K562 (cell line): ENCODE results near the gene RFESD. TPM values are rescaled to one million over a fixed set of nuclear protein-coding genes. Genes with fewer than 3 reads are reported as not detected.

ENCODE experiments used
- ATAC-seq: fragments of 200-7000 bp; cut with Tn5 transposase; 3 replicates; pipeline ENCODE4 v1.9.1; 2020; ENCODE audit warnings: moderate library complexity
- BruUV-seq: library from RNA; stranded (reverse); fragments of 400-500 nt; replicated peaks from 2 replicates; lab custom pipeline; 2021; lab: Mats Ljungman, UMichigan
- CTCF ChIA-PET: fragments of 300-600 bp; formaldehyde crosslinking; extraction: SDS; loops from one replicate; lab custom pipeline; 2021; ENCODE audit warnings: low intra/inter-chr PET ratio; lab: Yijun Ruan, JAX
- POLR2A ChIA-PET: fragments of 300-600, 350-650 bp; sonication (Branson Sonifier 250); formaldehyde crosslinking; extraction: SDS; loops from one replicate; lab custom pipeline; 2021; ENCODE audit warnings: antibody characterized with exemption, inconsistent platforms; lab: Yijun Ruan, JAX
- DNase-seq, 4 experiments: peaks; one replicate each; pipeline versions ENCODE4 v3.0.0 to v3.0.0-alpha.2; 2011 to 2018; ENCODE audit warnings: low spot score in 3 of 4, mixed read lengths in 3 of 4; ENCODE audit errors: extremely low read depth in 1 of 4
- FAIRE-seq: peaks from 2 replicates; lab custom pipeline; 2011; peaks lifted over from hg19 to GRCh38; lab: Jason Lieb, UNC
- H2AFZ ChIP-seq: 2 replicates; pipeline ENCODE4 v1.6.0; 2011; ENCODE audit warnings: low read depth, low read length, control low read depth, inconsistent platforms
- H3K27ac ChIP-seq: fragments of 200-600 bp; 3 replicates; pipeline ENCODE4 v1.8.0; 2011; ENCODE audit warnings: low read depth, mild to moderate bottlenecking, control low read depth, inconsistent platforms, low read length, moderate library complexity, mixed read lengths; ENCODE audit errors: extremely low read depth
- H3K27me3 ChIP-seq, 2 experiments: fragments of 300-600 bp in 1 of 2; 2 replicates in 1 of 2; 3 replicates in 1 of 2; pipeline versions ENCODE4 v1.6.0 to v1.8.0; 2011; ENCODE audit warnings: inconsistent platforms in 2 of 2, low read length in 2 of 2, mild to moderate bottlenecking in 1 of 2, mixed read lengths in 1 of 2, moderate library complexity in 1 of 2; ENCODE audit not compliant: control insufficient read depth in 2 of 2, insufficient read depth in 2 of 2
- H3K36me3 ChIP-seq: fragments of 300-600 bp; 3 replicates; pipeline ENCODE4 v1.8.0; 2011; ENCODE audit warnings: mild to moderate bottlenecking, low read length, inconsistent platforms; ENCODE audit not compliant: control insufficient read depth, insufficient read depth
- H3K4me1 ChIP-seq, 2 experiments: fragments of 200-600 bp in 1 of 2; replicated peaks in 1 of 2; 2 replicates in 1 of 2; 3 replicates in 1 of 2; pipeline versions ENCODE4 v1.5.1 to v1.8.0; 2011; ENCODE audit warnings: inconsistent platforms in 2 of 2, low read length in 2 of 2, mild to moderate bottlenecking in 1 of 2, mixed read lengths in 1 of 2, moderate library complexity in 1 of 2; ENCODE audit not compliant: control insufficient read depth in 2 of 2, insufficient read depth in 2 of 2
- H3K4me2 ChIP-seq: 2 replicates; pipeline ENCODE4 v1.6.1; 2011; ENCODE audit warnings: low read length, control low read depth, inconsistent platforms, mixed read lengths; ENCODE audit not compliant: insufficient read depth
- H3K4me3 ChIP-seq: fragments of 200-600 bp; sonication (generic), shearing (Covaris generic); 2 replicates; pipeline ENCODE4 v1.5.1; 2016; ENCODE audit warnings: control low read depth, inconsistent platforms
- H3K79me2 ChIP-seq: fragments of 200-600 bp; 3 replicates; pipeline ENCODE4 v1.8.0; 2011; ENCODE audit warnings: low read length, inconsistent platforms; ENCODE audit not compliant: control insufficient read depth, insufficient read depth
- H3K9ac ChIP-seq, 2 experiments: 2 replicates each; pipeline versions ENCODE4 v1.6.0 to v1.6.1; 2011; ENCODE audit warnings: low read depth in 2 of 2, low read length in 2 of 2, control low read depth in 1 of 2, inconsistent platforms in 1 of 2, mild to moderate bottlenecking in 1 of 2, mixed read lengths in 1 of 2; ENCODE audit not compliant: insufficient read depth in 1 of 2
- H3K9me1 ChIP-seq: one replicate; pipeline ENCODE4 v1.6.0; 2011; ENCODE audit warnings: inconsistent platforms, mild to moderate bottlenecking, low read length, moderate library complexity; ENCODE audit not compliant: control insufficient read depth, insufficient read depth
- H3K9me3 ChIP-seq: replicated peaks from 2 replicates; pipeline ENCODE4 v1.5.1; 2011; ENCODE audit warnings: low read depth, low read length, inconsistent platforms; ENCODE audit not compliant: control insufficient read depth, insufficient read depth
- H4K20me1 ChIP-seq: replicated peaks from 2 replicates; pipeline ENCODE4 v1.6.1; 2011; ENCODE audit warnings: low read length, inconsistent platforms, mixed read lengths; ENCODE audit not compliant: control insufficient read depth, insufficient read depth
- CTCF ChIP-seq, 3 experiments: IDR thresholded peaks in 2 of 3; conservative IDR thresholded peaks in 1 of 3; 2 replicates each; pipeline ENCODE4 v1.5.1; 2011 to 2012; ENCODE audit warnings: low read length in 3 of 3, mild to moderate bottlenecking in 3 of 3, control low read depth in 2 of 3, improper control_type of control experiment in 1 of 3, inconsistent platforms in 1 of 3, low read depth in 1 of 3, mixed read lengths in 1 of 3, moderate library complexity in 1 of 3; ENCODE audit not compliant: insufficient read depth in 2 of 3
- HDAC2 ChIP-seq: fragments of 450-650 bp; IDR thresholded peaks from 2 replicates; pipeline ENCODE4 v1.6.1; 2016; ENCODE audit warnings: mild to moderate bottlenecking
- HOXB6 ChIP-seq: fragments of 250-450 bp; sonication (Bioruptor Pico); IDR thresholded peaks from 2 replicates; pipeline ENCODE4 v1.5.1; 2022; ENCODE audit warnings: mild to moderate bottlenecking, borderline replicate concordance
- JUNB ChIP-seq: fragments of 450-650 bp; formaldehyde crosslinking; conservative IDR thresholded peaks from 2 replicates; pipeline ENCODE4 v1.4.0; 2020; ENCODE audit warnings: mild to moderate bottlenecking
- LARP7 ChIP-seq: fragments of 450-650 bp; IDR thresholded peaks from 2 replicates; pipeline ENCODE4 v1.6.1; 2016
- POLR2AphosphoS5 ChIP-seq: IDR thresholded peaks from 2 replicates; pipeline ENCODE4 v1.6.1; 2011; ENCODE audit warnings: mild to moderate bottlenecking, low read depth, low read length, moderate library complexity; ENCODE audit not compliant: control insufficient read depth, insufficient read depth
- PPARD ChIP-seq: fragments of 250-450 bp; sonication (Bioruptor Pico); IDR thresholded peaks from 2 replicates; pipeline ENCODE4 v1.8.0; 2022; ENCODE audit warnings: inconsistent platforms, mild to moderate bottlenecking, moderate library complexity
- PRDM10 ChIP-seq: fragments of 450-650 bp; IDR thresholded peaks from 2 replicates; pipeline ENCODE4 v1.6.1; 2018; ENCODE audit not compliant: partially characterized antibody
- PURB ChIP-seq: sonication (generic); formaldehyde crosslinking; IDR thresholded peaks from 2 replicates; pipeline ENCODE4 v1.9.0; 2021; ENCODE audit warnings: low read depth, mild to moderate bottlenecking, missing genetic modification reagents
- RBM15 ChIP-seq: fragments of 200-400 bp; formaldehyde crosslinking; IDR thresholded peaks from 2 replicates; pipeline ENCODE4 v1.6.1; 2018; ENCODE audit warnings: mild to moderate bottlenecking, low read length, moderate library complexity; ENCODE audit not compliant: insufficient read depth
- XRCC5 ChIP-seq: fragments of 200-400 bp; formaldehyde crosslinking; IDR thresholded peaks from 2 replicates; pipeline ENCODE4 v1.6.1; 2017; ENCODE audit warnings: low read depth, mild to moderate bottlenecking, low read length
- ZFP30 ChIP-seq: fragments of 250-450 bp; sonication (Bioruptor Pico); IDR thresholded peaks from 2 replicates; pipeline ENCODE4 v1.8.0; 2022; ENCODE audit warnings: moderate library complexity, mild to moderate bottlenecking, inconsistent platforms, borderline replicate concordance
- ZNF431 ChIP-seq: sonication (generic); formaldehyde crosslinking; IDR thresholded peaks from 2 replicates; pipeline ENCODE4 v1.8.0; 2022; ENCODE audit warnings: mild to moderate bottlenecking, missing genetic modification reagents
- ZZZ3 ChIP-seq: fragments of 450-650 bp; IDR thresholded peaks from 2 replicates; pipeline ENCODE4 v1.6.1; 2016; ENCODE audit warnings: antibody characterized with exemption, mild to moderate bottlenecking, moderate library complexity
- WGBS: fragments of 100-300 bp; shearing (Covaris generic); methylation state at CpG from one replicate; pipeline ENCODE4 v1.1.6; 2016; ENCODE audit warnings: low coverage, mixed read lengths; ENCODE audit not compliant: insufficient coverage; ENCODE audit errors: missing lambda C conversion rate; 5-methylcytosine and 5-hydroxymethylcytosine counted together
- in situ Hi-C: fragments of 300-500 bp; cut with MboI; formaldehyde crosslinking; loops from 4 replicates; pipeline ENCODE4 v1.15.0; 2018; ENCODE audit warnings: inconsistent platforms, mixed read lengths
- intact Hi-C: fragments of 100-400 bp; cut with micrococcal nuclease; formaldehyde crosslinking; loops from 2 replicates; pipeline ENCODE4 v1.14.2; 2022
- polyA plus RNA-seq, 8 experiments: library from polyadenylated mRNA; depleted of rRNA in 4 of 8; stranded (reverse) in 5 of 8; unstranded in 3 of 8; fragments of >200 nt; fragmentation: Nextera tagmentation in 2 of 8; fragmentation: Illumina TruSeq in 1 of 8; extraction: Ambion mirVana in 2 of 8; extraction: Trizol in 1 of 8; gene quantifications; 2 replicates each; pipeline versions ENCODE4 v1.2.1 to v1.2.3, GENCODE V29; 2011 to 2014; ENCODE audit warnings: inconsistent platforms in 1 of 8, missing spikeins in 1 of 8
- total RNA-seq, 7 experiments: library from RNA; depleted of rRNA in 6 of 7; stranded (reverse); fragments of >200 nt in 6 of 7; fragmentation: Illumina TruSeq in 2 of 7; extraction: Trizol in 2 of 7; gene quantifications; 2 replicates each; pipeline versions ENCODE4 v1.2.1 to v1.2.3, GENCODE V29; 2011 to 2021; ENCODE audit warnings: low replicate concordance in 1 of 7

RFESD gene
- total and polyA plus RNA-seq, 9 of the 15 experiments (the other 6 are each of a cell fraction or from before 2014, with no cell fraction given): 62.3 to 600 (median 140) TPM

DNA sequence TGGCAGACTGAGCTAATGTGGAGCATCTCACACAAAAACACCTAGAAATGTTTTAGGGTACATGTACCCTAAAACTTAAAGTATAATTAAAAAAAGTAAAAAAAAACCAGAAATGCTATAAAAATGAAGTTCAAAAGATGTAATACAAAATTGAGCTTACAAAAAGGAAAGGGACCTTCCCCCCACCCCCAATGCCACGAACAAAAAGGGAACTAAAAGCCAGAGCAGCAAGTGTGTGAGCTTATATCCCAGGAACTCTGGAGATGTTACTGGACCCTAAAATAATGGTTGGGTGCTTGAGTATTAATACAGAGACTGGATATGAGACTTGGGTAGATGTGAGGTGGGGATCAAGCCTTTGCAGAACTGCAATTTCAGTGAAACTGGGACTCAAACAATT lies 25.2 kb downstream of the RFESD start:
- 0% methylated on average over 1 of the region's 1 CpG for WGBS
- ChIA-PET POLR2A (interaction anchor here (0.9 to 3.3 kb wide), 2 partner anchors 11 to 59 kb away, joined by 3 to 13 read pairs; partner anchors contain the start of gene RHOBTB3), CTCF (no interaction called here)
- no peak for TF ChIP-seq CTCF (IDR thresholded peaks at IDR 0.05 in 2 of 3, conservative IDR thresholded peaks at IDR 0.05 in 1 of 3; ENCODE audit: insufficient read depth in 2 of 3, low read depth in 1 of 3, low read length in 3 of 3)
- TF ChIP-seq ZFP30 (CRISPR knock-in tag): no peak
- no peak for TF ChIP-seq JUNB (CRISPR knock-in tag)
- no peak for TF ChIP-seq RBM15
- no peak for TF ChIP-seq PURB
- TF ChIP-seq HDAC2: no peak
- no peak for TF ChIP-seq PRDM10
- no peak for TF ChIP-seq HOXB6 (CRISPR knock-in tag)
- no peak for TF ChIP-seq ZNF431
- TF ChIP-seq LARP7: no peak
- TF ChIP-seq XRCC5: no peak
- no peak for TF ChIP-seq ZZZ3
- TF ChIP-seq POLR2AphosphoS5: no peak
- no peak for TF ChIP-seq PPARD (CRISPR knock-in tag)
- Histone ChIP-seq H3K36me3 (no peaks in the 10 kb centered on the region; the same call in 2 of the 3 replicates), H3K4me3 (no peak overlapping the region), H3K9me1 (no peaks in the 10 kb centered on the region), H3K27me3 (no peaks in the 10 kb centered on the region), H3K9me3 (no peaks in the 10 kb centered on the region), H3K27ac (no peak overlapping the region), H2AFZ (peak overlapping the region; percentile 18; the same call in 1 of the 2 replicates), H3K9ac (no peak overlapping the region), H3K4me1 (peaks cover 3 to 27% of the 10 kb centered on the region in 2 experiments; a peak in 4 of 5 replicates), H4K20me1 (no peaks in the 10 kb centered on the region), H3K4me2 (no peak overlapping the region), H3K79me2 (no peaks in the 10 kb centered on the region)
- intact Hi-C loops (no loop called here), in situ Hi-C loops (no loop called here)
- BruUV-seq: no TSS peak
- ATAC-seq: no peak
- no peak for FAIRE-seq
- no peak for DNase-seq
